Measurements from ENCODE around the gene LRRC18.

LRRC18 gene

GRCh38 chr10:48879451-48879850 is 60.2 kb downstream of the LRRC18 start:
- no peak for DNase-seq

DNA sequence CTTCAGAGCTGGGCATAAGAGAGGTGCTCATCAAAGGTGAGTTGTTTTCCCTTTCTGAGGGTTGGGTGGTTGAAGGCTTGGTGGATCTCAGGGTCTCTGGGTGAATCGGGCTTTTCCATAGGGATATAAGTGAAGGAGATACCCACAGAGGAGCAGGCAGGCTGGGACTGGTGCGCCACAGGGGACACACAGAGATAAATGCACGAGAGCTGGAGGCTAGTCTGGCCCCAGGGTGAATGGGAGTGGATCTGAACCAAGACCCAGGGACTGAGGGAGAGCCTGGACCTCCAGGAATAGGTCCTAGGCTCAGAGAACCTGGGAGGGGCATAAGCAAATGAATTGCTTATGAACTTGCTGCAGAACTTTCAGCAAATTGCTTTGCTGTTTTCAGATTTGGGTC is 61.5 kb downstream of the LRRC18 start:
- no peak for DNase-seq

- DNase-seq = no peak
Measured at GRCh38 chr10:48872234-48872633, 67.4 kb downstream of the LRRC18 start.
